LNCaP clone FGC (cell line): ENCODE data around the gene EFNB1.

ENCODE experiments used
- DNase-seq: peaks from one replicate; pipeline ENCODE4 v3.0.0-alpha.2; 2011; ENCODE audit warnings: low read depth
- H3K4me3 ChIP-seq: 2 replicates; pipeline ENCODE4 v1.5.1; 2011; ENCODE audit warnings: mild to moderate bottlenecking, low read depth, low read length, control low read depth
- TF ChIP-seq, protein P1 (sequence below): IDR thresholded peaks from 2 replicates; pipeline ENCODE4 v1.5.1; 2012; ENCODE audit warnings: mild to moderate bottlenecking; ENCODE audit not compliant: control insufficient read depth, insufficient read depth; ENCODE audit errors: extremely low read depth

Gene EFNB1

DNA sequence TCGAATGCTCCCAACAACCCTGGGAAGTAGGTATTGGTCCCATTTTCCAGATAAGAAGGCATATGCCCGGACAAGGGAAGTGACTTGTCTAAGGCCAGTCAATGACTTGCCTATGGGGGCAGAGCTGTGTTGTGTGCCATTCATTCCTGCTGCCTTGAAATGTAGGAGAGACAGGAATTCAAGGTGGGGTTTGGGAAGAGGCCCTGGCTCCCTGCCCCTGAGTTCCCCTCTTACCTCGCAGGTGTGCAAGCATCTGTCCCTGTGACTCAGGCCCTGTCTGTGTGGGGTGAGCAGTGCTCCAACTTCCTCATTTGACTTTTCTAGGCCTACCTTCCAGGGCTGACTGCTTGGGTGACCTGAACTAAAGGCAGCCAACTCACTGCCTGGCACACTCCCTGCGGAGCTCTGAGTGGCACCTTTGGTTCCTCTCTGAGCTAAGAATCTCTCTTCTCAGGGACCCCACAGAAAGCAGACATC, 5.1 kb downstream of the EFNB1 start:
- DNase-seq: no peak
- H3K4me3 ChIP-seq: no peak overlapping the region
- TF ChIP-seq, protein P1, sequence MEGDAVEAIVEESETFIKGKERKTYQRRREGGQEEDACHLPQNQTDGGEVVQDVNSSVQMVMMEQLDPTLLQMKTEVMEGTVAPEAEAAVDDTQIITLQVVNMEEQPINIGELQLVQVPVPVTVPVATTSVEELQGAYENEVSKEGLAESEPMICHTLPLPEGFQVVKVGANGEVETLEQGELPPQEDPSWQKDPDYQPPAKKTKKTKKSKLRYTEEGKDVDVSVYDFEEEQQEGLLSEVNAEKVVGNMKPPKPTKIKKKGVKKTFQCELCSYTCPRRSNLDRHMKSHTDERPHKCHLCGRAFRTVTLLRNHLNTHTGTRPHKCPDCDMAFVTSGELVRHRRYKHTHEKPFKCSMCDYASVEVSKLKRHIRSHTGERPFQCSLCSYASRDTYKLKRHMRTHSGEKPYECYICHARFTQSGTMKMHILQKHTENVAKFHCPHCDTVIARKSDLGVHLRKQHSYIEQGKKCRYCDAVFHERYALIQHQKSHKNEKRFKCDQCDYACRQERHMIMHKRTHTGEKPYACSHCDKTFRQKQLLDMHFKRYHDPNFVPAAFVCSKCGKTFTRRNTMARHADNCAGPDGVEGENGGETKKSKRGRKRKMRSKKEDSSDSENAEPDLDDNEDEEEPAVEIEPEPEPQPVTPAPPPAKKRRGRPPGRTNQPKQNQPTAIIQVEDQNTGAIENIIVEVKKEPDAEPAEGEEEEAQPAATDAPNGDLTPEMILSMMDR: no peak

DNA sequence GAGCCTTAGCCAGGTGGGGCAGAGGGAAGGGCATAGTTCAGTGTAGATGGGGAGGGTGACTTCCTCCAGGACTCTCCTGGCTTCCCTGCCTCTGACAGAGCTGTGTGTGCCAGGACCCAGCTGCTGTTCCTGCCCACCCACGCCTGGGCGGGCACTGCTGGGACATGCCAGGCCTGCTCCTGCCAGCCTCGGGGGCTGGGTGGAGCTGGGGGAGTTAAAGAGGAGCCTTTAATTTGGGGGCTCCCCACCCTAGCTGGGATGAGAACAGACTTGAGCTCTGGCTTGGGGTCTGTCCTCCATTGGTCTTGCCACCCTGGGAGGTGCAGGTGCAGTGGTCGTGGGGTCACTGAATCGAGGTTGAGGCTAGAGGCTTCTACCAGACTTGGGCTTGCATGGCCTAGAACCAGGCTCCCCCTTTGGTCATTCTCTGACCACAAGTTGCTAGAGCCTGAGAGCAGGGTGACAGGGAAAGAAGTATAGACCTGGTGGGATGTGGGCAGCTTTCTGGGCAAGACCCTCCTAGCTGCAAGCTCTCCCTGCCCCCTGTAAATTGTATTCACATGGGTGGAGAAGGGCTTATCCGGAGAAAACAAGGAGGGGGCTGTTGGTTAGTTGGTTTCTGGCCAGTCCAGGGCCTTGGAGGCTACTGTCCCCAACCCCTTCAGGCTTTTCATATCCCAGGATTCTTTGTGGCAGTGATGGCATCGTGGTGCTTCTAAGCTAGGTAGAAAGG, 5.7 kb downstream of the EFNB1 start:
- DNase-seq: no peak
- H3K4me3 ChIP-seq: no peak overlapping the region
- TF ChIP-seq, protein P1: no peak

DNA sequence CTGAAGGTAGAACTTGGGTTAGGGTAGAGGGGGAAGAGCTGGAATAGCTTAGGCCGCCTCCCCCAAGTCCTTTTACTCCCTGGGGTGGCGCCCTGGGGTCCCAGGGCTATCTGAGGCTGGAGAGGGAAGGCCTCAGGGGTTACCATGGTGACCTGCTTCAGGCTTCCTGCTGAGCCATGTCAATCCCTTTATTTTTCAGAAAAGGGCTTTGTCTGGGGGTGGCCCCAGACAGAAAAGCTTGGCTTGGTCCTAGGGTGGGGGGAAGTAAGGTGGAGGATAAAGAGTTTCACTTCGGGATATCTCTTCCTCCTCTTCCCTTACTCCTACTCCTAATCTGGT, 6.3 kb downstream of the EFNB1 start:
- no peak overlapping the region for H3K4me3 ChIP-seq
- no peak for DNase-seq
- TF ChIP-seq, protein P1: no peak

DNA sequence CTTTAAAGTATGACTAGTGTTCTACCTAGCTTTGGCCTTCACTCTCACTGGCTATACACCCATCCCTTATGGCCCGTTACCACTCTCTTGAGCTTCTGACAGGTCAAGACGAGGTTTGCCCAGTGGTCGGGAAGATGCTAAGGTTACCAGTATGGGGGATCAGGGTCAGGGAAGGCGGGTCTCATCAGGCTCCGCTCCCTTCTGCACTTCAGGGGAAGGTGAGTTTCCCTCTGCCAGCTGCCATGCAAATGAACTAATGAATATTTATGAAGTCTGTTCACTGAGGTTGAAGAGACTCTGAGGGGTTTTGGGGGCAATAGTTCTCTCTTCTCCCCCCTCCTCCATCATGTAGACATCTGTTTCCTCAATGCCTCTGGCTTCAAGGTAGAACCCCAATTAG, 6.6 kb downstream of the EFNB1 start:
- no peak overlapping the region for H3K4me3 ChIP-seq
- no peak for DNase-seq
- TF ChIP-seq, protein P1: no peak

DNA sequence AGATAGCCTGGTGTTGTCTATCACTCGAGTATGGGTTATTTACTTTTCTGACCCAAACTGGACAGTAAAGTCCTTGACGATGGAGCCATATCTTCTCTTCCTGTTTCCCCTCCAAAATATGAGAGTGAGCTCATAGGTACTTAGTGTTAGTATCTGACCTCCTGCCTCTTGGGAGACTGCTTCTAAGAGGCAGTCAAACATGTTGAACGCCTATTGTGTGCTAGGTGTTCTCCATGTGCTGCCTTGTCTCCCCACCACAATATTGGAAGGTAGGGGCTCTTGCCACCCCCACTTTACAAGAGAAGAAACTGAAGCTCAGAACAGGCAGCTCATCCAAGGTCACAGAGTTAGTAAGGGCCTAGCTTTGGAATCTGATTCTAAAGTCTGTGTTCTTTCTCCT, 8.3 kb downstream of the EFNB1 start:
- DNase-seq: no peak
- TF ChIP-seq, protein P1: no peak
- H3K4me3 ChIP-seq: no peak overlapping the region

DNA sequence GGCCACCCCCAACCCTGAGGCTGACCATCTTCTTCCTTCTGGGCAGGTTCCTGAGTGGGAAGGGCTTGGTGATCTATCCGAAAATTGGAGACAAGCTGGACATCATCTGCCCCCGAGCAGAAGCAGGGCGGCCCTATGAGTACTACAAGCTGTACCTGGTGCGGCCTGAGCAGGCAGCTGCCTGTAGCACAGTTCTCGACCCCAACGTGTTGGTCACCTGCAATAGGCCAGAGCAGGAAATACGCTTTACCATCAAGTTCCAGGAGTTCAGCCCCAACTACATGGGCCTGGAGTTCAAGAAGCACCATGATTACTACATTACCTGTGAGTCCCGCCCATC, 9.7 kb downstream of the EFNB1 start:
- no peak overlapping the region for H3K4me3 ChIP-seq
- TF ChIP-seq, protein P1: no peak
- no peak for DNase-seq

DNA sequence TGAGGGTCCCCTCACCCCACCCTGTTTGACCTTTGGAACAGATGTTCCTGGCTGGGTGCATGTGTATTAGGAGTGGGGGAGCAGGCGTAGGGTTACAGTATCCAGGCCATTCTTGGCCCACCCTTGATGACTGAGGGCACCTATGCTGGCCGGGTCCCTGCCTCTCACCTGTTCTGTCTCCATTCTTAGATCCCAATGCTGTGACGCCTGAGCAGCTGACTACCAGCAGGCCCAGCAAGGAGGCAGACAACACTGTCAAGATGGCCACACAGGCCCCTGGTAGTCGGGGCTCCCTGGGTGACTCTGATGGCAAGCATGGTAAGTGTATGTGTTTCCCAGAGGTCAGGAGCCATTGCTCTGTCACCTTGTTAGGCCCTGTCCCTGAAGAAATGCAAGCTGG, 10.9 kb downstream of the EFNB1 start:
- H3K4me3 ChIP-seq: no peak overlapping the region
- no peak for DNase-seq
- TF ChIP-seq, protein P1: no peak
